Panc1 (cell line): ENCODE data around the gene NATD1. TPM values are rescaled to one million over a fixed set of nuclear protein-coding genes. Genes with fewer than 3 reads are reported as not detected.

ENCODE experiments used
- ATAC-seq: fragments of 200-7000 bp; cut with Tn5 transposase; 2 replicates; pipeline ENCODE4 v1.9.1; 2020; ENCODE audit warnings: mild to moderate bottlenecking, moderate library complexity
- BruUV-seq: library from RNA; stranded (reverse); fragments of 400-500 nt; replicated peaks from 2 replicates; lab custom pipeline; 2021; lab: Mats Ljungman, UMichigan
- CTCF ChIA-PET: fragments of 300-600 bp; sonication (Branson Sonifier 250); formaldehyde crosslinking; loops from one replicate; lab custom pipeline; 2022; ENCODE audit warnings: antibody characterized with exemption; lab: Charles Lee
- POLR2A ChIA-PET: fragments of 300-600 bp; sonication (Branson Sonifier 250); formaldehyde crosslinking; loops from one replicate; lab custom pipeline; 2022; ENCODE audit warnings: antibody characterized with exemption; lab: Charles Lee
- DNase-seq: peaks from one replicate; pipeline ENCODE4 v3.0.0-alpha.2; 2010; ENCODE audit warnings: low read depth, low spot score
- H3K27ac ChIP-seq: 2 replicates; pipeline ENCODE4 v1.5.1; 2011; ENCODE audit warnings: mild to moderate bottlenecking, low read length, inconsistent platforms
- H3K27me3 ChIP-seq: fragments of 200-500 bp; sonication (Bioruptor generic); 2 replicates; pipeline ENCODE4 v1.6.0; 2014; ENCODE audit warnings: low read length, inconsistent platforms; ENCODE audit not compliant: control insufficient read depth, insufficient read depth
- H3K36me3 ChIP-seq: fragments of 200-500 bp; sonication (Bioruptor generic); 2 replicates; pipeline ENCODE4 v1.5.1; 2014; ENCODE audit warnings: inconsistent platforms, mild to moderate bottlenecking, low read length, moderate library complexity; ENCODE audit not compliant: control insufficient read depth, insufficient read depth
- H3K4me1 ChIP-seq: 2 replicates; pipeline ENCODE4 v1.5.1; 2011; ENCODE audit warnings: inconsistent platforms, mild to moderate bottlenecking, low read length, moderate library complexity; ENCODE audit not compliant: control insufficient read depth, insufficient read depth
- H3K4me3 ChIP-seq, 2 experiments: 2 replicates each; pipeline ENCODE4 v1.5.1; 2011 to 2012; ENCODE audit warnings: low read depth in 2 of 2, low read length in 2 of 2, mild to moderate bottlenecking in 2 of 2, inconsistent platforms in 1 of 2, moderate library complexity in 1 of 2
- H3K9me3 ChIP-seq: fragments of 200-500 bp; sonication (Bioruptor generic); 2 replicates; pipeline ENCODE4 v1.5.1; 2014; ENCODE audit warnings: low read depth, mild to moderate bottlenecking, inconsistent platforms, low read length, moderate library complexity; ENCODE audit not compliant: control insufficient read depth, insufficient read depth
- POLR2AphosphoS5 ChIP-seq: IDR thresholded peaks from 2 replicates; pipeline ENCODE4 v1.6.1; 2012; ENCODE audit warnings: mild to moderate bottlenecking, low read depth, low read length, moderate library complexity
- SIN3A ChIP-seq: IDR thresholded peaks from 2 replicates; pipeline ENCODE4 v1.6.1; 2012; ENCODE audit warnings: low read depth, mild to moderate bottlenecking, low read length, moderate library complexity, borderline replicate concordance; ENCODE audit not compliant: insufficient read depth
- TCF7L2 ChIP-seq: IDR thresholded peaks from 2 replicates; pipeline ENCODE4 v1.6.1; 2011; ENCODE audit warnings: mild to moderate bottlenecking, low read depth, low read length, inconsistent platforms
- in situ Hi-C: cut with HindIII; loops from 2 replicates; pipeline ENCODE4 v1.10.0; 2016; ENCODE audit warnings: low sequenced_read_pairs, low pct_unique_long_range_greater_than_20kb
- intact Hi-C: fragments of 100-400 bp; cut with micrococcal nuclease; formaldehyde crosslinking; loops from one replicate; pipeline ENCODE4 v1.10.0; 2022; ENCODE audit not compliant: unreplicated experiment
- total RNA-seq: library from RNA; stranded (reverse); gene quantifications from one replicate; pipeline ENCODE4 v1.2.1, GENCODE V29; 2021; ENCODE audit not compliant: unreplicated experiment
- TF ChIP-seq, protein P1 (sequence below): fragments of 450-650 bp; IDR thresholded peaks from 2 replicates; pipeline ENCODE4 v1.5.1; 2017; ENCODE audit warnings: mild to moderate bottlenecking
- TF ChIP-seq, protein P2 (sequence below), 2 experiments: IDR thresholded peaks; 2 replicates each; pipeline ENCODE4 v1.6.1; 2011 to 2012; ENCODE audit warnings: low read depth in 2 of 2, control low read depth in 1 of 2, low read length in 1 of 2, mild to moderate bottlenecking in 1 of 2, moderate library complexity in 1 of 2; ENCODE audit not compliant: insufficient read depth in 1 of 2

NATD1 gene
- total RNA-seq, 1 experiment from 2014 or later = 2.8 TPM

DNA sequence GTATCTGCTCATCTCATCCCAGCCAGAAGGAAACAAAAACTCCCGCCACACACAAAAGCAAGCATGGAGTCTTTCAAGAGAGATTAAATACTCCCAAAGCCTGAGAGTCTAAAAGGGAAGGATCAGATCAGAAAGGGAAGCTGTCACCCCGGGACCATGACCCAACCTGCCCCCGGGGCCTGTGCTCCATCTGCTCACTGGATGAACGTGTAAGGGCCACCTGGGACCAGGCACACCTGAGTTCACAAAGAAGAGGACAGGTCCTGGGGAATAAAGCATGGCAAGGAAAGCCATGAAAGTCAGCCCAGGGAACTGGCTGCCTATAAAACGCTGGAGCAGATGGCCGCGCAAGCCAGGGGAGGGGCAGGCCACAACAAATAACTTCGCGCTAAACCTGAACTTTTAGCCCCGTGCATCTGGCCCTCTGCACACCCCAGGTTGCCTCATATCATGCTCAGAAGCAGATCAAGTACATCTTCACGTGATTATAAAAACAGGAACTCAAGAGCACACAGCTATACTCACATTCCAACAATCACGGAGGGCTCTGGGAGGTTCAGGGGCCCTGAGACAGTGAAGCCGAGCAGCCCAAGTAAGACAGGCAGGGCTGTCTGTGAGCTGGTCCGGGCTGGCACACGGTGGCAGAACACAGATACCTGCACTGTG, 42.7 kb downstream of the NATD1 start:
- ChIA-PET CTCF (no interaction called here), POLR2A (no interaction called here)
- no peak for ATAC-seq
- TF ChIP-seq TCF7L2 (no peak), POLR2AphosphoS5 (no peak), SIN3A (no peak)
- TF ChIP-seq, protein P1, sequence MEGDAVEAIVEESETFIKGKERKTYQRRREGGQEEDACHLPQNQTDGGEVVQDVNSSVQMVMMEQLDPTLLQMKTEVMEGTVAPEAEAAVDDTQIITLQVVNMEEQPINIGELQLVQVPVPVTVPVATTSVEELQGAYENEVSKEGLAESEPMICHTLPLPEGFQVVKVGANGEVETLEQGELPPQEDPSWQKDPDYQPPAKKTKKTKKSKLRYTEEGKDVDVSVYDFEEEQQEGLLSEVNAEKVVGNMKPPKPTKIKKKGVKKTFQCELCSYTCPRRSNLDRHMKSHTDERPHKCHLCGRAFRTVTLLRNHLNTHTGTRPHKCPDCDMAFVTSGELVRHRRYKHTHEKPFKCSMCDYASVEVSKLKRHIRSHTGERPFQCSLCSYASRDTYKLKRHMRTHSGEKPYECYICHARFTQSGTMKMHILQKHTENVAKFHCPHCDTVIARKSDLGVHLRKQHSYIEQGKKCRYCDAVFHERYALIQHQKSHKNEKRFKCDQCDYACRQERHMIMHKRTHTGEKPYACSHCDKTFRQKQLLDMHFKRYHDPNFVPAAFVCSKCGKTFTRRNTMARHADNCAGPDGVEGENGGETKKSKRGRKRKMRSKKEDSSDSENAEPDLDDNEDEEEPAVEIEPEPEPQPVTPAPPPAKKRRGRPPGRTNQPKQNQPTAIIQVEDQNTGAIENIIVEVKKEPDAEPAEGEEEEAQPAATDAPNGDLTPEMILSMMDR = no peak
- TF ChIP-seq, protein P2, sequence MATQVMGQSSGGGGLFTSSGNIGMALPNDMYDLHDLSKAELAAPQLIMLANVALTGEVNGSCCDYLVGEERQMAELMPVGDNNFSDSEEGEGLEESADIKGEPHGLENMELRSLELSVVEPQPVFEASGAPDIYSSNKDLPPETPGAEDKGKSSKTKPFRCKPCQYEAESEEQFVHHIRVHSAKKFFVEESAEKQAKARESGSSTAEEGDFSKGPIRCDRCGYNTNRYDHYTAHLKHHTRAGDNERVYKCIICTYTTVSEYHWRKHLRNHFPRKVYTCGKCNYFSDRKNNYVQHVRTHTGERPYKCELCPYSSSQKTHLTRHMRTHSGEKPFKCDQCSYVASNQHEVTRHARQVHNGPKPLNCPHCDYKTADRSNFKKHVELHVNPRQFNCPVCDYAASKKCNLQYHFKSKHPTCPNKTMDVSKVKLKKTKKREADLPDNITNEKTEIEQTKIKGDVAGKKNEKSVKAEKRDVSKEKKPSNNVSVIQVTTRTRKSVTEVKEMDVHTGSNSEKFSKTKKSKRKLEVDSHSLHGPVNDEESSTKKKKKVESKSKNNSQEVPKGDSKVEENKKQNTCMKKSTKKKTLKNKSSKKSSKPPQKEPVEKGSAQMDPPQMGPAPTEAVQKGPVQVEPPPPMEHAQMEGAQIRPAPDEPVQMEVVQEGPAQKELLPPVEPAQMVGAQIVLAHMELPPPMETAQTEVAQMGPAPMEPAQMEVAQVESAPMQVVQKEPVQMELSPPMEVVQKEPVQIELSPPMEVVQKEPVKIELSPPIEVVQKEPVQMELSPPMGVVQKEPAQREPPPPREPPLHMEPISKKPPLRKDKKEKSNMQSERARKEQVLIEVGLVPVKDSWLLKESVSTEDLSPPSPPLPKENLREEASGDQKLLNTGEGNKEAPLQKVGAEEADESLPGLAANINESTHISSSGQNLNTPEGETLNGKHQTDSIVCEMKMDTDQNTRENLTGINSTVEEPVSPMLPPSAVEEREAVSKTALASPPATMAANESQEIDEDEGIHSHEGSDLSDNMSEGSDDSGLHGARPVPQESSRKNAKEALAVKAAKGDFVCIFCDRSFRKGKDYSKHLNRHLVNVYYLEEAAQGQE (IDR thresholded peaks at IDR 0.05; ENCODE audit: insufficient read depth in 1 of 2, low read depth in 2 of 2, low read length in 1 of 2) = no peak
- Histone ChIP-seq H3K9me3 (no peaks in the 10 kb centered on the region), H3K36me3 (peaks cover 3% of the 10 kb centered on the region; the same call in 1 of the 2 replicates), H3K4me3 (no peak overlapping the region), H3K27me3 (no peaks in the 10 kb centered on the region), H3K27ac (no peak overlapping the region), H3K4me1 (peaks cover 9% of the 10 kb centered on the region)
- intact Hi-C loops = loop anchor here (10.0 kb wide), 1 partner anchor 86 kb away; the partner anchor contains the start of gene DHRS7B
- no peak for DNase-seq
- BruUV-seq = no TSS peak
- in situ Hi-C loops = no loop called here

DNA sequence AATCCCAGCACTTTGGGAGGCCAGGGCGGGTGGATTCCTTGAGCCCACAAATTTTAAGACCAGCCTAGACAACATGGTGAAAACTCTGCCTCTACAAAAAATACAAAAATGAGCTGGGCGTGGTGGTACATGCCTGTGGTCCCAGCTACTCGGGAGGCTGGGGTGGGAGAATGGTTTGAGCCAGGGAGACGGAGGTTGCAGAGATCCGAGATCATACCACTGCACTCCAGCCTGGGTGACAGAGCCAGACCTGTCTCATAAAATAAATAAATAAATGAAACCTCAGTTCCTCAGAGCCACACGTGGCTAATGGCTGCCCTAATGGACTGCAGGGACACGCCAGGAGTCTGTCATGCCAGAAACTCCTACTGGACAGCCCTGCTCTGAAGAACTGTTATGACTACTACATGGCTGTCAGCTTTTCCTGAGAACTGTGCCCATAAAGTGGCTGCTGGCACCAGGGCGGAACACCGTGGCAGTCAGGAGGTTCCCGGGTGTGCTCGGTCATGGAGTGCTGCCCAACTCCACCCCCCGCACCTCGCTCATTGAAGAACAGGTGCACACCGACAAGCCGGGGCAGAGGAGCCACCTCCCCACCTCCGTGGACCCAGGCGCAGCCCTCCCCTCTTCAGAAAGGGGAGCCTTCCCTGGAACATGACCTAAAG, 43.6 kb downstream of the NATD1 start:
- BruUV-seq = no TSS peak
- Histone ChIP-seq H3K27me3 (no peaks in the 10 kb centered on the region), H3K9me3 (no peaks in the 10 kb centered on the region), H3K36me3 (peaks cover 3% of the 10 kb centered on the region; the same call in 1 of the 2 replicates), H3K27ac (no peak overlapping the region), H3K4me1 (peaks cover 9% of the 10 kb centered on the region), H3K4me3 (no peak overlapping the region)
- TF ChIP-seq, protein P1 = no peak
- no peak for TF ChIP-seq POLR2AphosphoS5
- ATAC-seq = no peak
- POLR2A ChIA-PET = no interaction called here
- in situ Hi-C loops (no loop called here), intact Hi-C loops (loop anchor here (10.0 kb wide), 1 partner anchor 85 kb away; the partner anchor contains the start of gene DHRS7B)
- DNase-seq = no peak
- CTCF ChIA-PET = no interaction called here
